B cell (primary cell): ENCODE measurements around the gene EARS2. TPM values are rescaled to one million over a fixed set of nuclear protein-coding genes. Genes with fewer than 3 reads are reported as not detected.
A peak's percentile ranks its signal among the peaks of the same experiment; 100 is the strongest.

ENCODE experiments used
- ATAC-seq: fragments of 200-7000 bp; cut with Tn5 transposase; one replicate; pipeline ENCODE4 v1.10.0; 2021; ENCODE audit warnings: low read depth, mild to moderate bottlenecking, moderate number of reproducible peaks, moderate library complexity
- CTCF ChIA-PET: fragments of 350-600 bp; sonication (Branson Sonifier 250); formaldehyde crosslinking; loops from one replicate; lab custom pipeline; 2021; ENCODE audit warnings: antibody characterized with exemption, inconsistent platforms; lab: Charles Lee
- POLR2A ChIA-PET: fragments of 350-600 bp; sonication (Branson Sonifier 250); formaldehyde crosslinking; loops from one replicate; lab custom pipeline; 2021; ENCODE audit warnings: antibody characterized with exemption; lab: Charles Lee
- DNase-seq: peaks from one replicate; pipeline ENCODE4 v3.0.0; 2013
- H2AFZ ChIP-seq: 2 replicates; pipeline ENCODE4 v1.6.1; 2012; ENCODE audit warnings: mild to moderate bottlenecking, low read depth, low read length; ENCODE audit not compliant: insufficient read depth, poor library complexity, severe bottlenecking
- H3K27ac ChIP-seq, 2 donors: 1 replicate in 1 of 2; 2 replicates in 1 of 2; pipeline ENCODE4 v1.5.1; 2012 to 2013; ENCODE audit warnings: low read length in 2 of 2, mild to moderate bottlenecking in 2 of 2, moderate library complexity in 1 of 2
- H3K27me3 ChIP-seq, 4 experiments: fragments of 200-600 bp in 1 of 4; sonication (generic) in 1 of 4; replicated peaks in 1 of 4; 1 replicate in 2 of 4; 2 replicates in 2 of 4; pipeline versions ENCODE4 v1.6.1 to v1.7.0; 2013 to 2016; ENCODE audit warnings: low read length in 3 of 4, mild to moderate bottlenecking in 2 of 4, mixed read lengths in 1 of 4, moderate library complexity in 1 of 4; ENCODE audit not compliant: insufficient read depth in 4 of 4, control insufficient read depth in 3 of 4; ENCODE audit errors: control extremely low read depth in 1 of 4
- H3K36me3 ChIP-seq, 2 experiments: replicated peaks in 1 of 2; 1 replicate in 1 of 2; 2 replicates in 1 of 2; pipeline versions ENCODE4 v1.6.1 to v1.7.1; 2013; ENCODE audit warnings: low read length in 1 of 2; ENCODE audit not compliant: insufficient read depth in 2 of 2, control insufficient read depth in 1 of 2; ENCODE audit errors: control extremely low read depth in 1 of 2, extremely low read depth in 1 of 2
- H3K4me1 ChIP-seq, 2 donors: fragments of 200-600 bp in 1 of 2; sonication (generic) in 1 of 2; 1 replicate in 1 of 2; 2 replicates in 1 of 2; pipeline versions ENCODE4 v1.5.1 to v1.6.1; 2013 to 2017; ENCODE audit warnings: low read length in 2 of 2; ENCODE audit not compliant: control insufficient read depth in 2 of 2, insufficient read depth in 2 of 2
- H3K4me2 ChIP-seq: replicated peaks from 2 replicates; pipeline ENCODE3; 2012; ENCODE audit warnings: mild to moderate bottlenecking, low read depth, low read length; ENCODE audit not compliant: poor library complexity, severe bottlenecking
- H3K4me3 ChIP-seq, 5 experiments: fragments of 200-600 bp in 1 of 5; sonication (generic) in 1 of 5; 1 replicate in 3 of 5; 2 replicates in 2 of 5; pipeline versions ENCODE4 v1.5.1 to v1.7.0; 2011 to 2016; ENCODE audit warnings: low read length in 4 of 5, mild to moderate bottlenecking in 4 of 5, low read depth in 2 of 5, control low read depth in 1 of 5, moderate library complexity in 1 of 5; ENCODE audit not compliant: insufficient read depth in 1 of 5; ENCODE audit errors: control extremely low read depth in 1 of 5, extremely low read depth in 1 of 5
- H3K79me2 ChIP-seq: fragments of 200-600 bp; sonication (generic); one replicate; pipeline ENCODE4 v1.6.0; 2016; ENCODE audit warnings: low read length; ENCODE audit not compliant: control insufficient read depth, insufficient read depth
- H3K9ac ChIP-seq: fragments of 200-600 bp; sonication (generic); 2 replicates; pipeline ENCODE4 v1.6.1; 2017; ENCODE audit warnings: mild to moderate bottlenecking, low read length, moderate library complexity
- H3K9me3 ChIP-seq, 3 donors: one replicate each; pipeline versions ENCODE4 v1.6.1 to v1.7.1; 2013; ENCODE audit warnings: low read length in 2 of 3; ENCODE audit not compliant: control insufficient read depth in 2 of 3, insufficient read depth in 1 of 3; ENCODE audit errors: control extremely low read depth in 1 of 3
- H4K20me1 ChIP-seq: 2 replicates; pipeline ENCODE4 v1.6.0; 2012; ENCODE audit warnings: mild to moderate bottlenecking, low read length; ENCODE audit not compliant: insufficient read depth, control insufficient read depth, poor library complexity, severe bottlenecking
- H3K27ac Mint-ChIP-seq: one replicate; pipeline ENCODE4 v1.8.0; 2021; ENCODE audit warnings: mixed read lengths
- H3K27me3 Mint-ChIP-seq: one replicate; pipeline ENCODE4 v1.8.0; 2021; ENCODE audit warnings: mixed read lengths
- H3K4me1 Mint-ChIP-seq: one replicate; pipeline ENCODE4 v1.8.0; 2021; ENCODE audit warnings: mixed read lengths
- H3K4me3 Mint-ChIP-seq: one replicate; pipeline ENCODE4 v1.8.0; 2021; ENCODE audit warnings: mixed read lengths
- H3K9me3 Mint-ChIP-seq: one replicate; pipeline ENCODE4 v1.8.0; 2022; ENCODE audit warnings: mixed read lengths; ENCODE audit not compliant: insufficient read depth
- CTCF ChIP-seq: fragments of 200-600 bp; IDR thresholded peaks from one replicate; pipeline ENCODE4 v1.8.0; 2022; ENCODE audit warnings: antibody characterized with exemption, mild to moderate bottlenecking
- EZH2 ChIP-seq: IDR thresholded peaks from 2 replicates; pipeline ENCODE4 v1.6.1; 2012; ENCODE audit warnings: borderline replicate concordance, low read depth, mild to moderate bottlenecking, moderate library complexity, low read length; ENCODE audit not compliant: insufficient read depth, poor library complexity, severe bottlenecking
- WGBS: methylation state at CpG from one replicate; pipeline ENCODE4 v1.1.5; 2013; ENCODE audit warnings: missing lambda C conversion rate; ENCODE audit not compliant: insufficient coverage; 5-methylcytosine and 5-hydroxymethylcytosine counted together
- intact Hi-C: fragments of 100-400 bp; cut with micrococcal nuclease; formaldehyde crosslinking; loops from one replicate; pipeline ENCODE4 v1.10.0; 2022
- polyA plus RNA-seq: library from polyadenylated mRNA; depleted of rRNA; stranded (reverse); fragments of >200 nt; gene quantifications from 2 replicates; pipeline ENCODE4 v1.2.3, GENCODE V29; 2012
- total RNA-seq, 2 donors: library from RNA; stranded (reverse); fragments of 120-200 nt in 1 of 2; gene quantifications; 1 replicate in 1 of 2; 2 replicates in 1 of 2; pipeline versions ENCODE4 v1.2.3 to v1.2.4, GENCODE V29; 2013 to 2022

EARS2 gene
- total and polyA plus RNA-seq, 2 donors (not counting 1 experiment from before 2014, with no cell fraction given), result 14.6 to 15.1 TPM

GRCh38 chr16:23510164-23510914 lies 46.8 kb downstream of the EARS2 start, which contains the start of gene GGA2:
Gene GGA2 (minus strand): TSS chr16:23510494. CDS start chr16:23510411, 83 bp downstream.
- intact Hi-C loops, result loop anchor here (1.0 to 2.0 kb wide), 3 partner anchors 8 to 86 kb away; partner anchors contain the start of genes EARS2, NDUFAB1 and UBFD1
- Histone ChIP-seq H3K27me3 (no peaks in the 10 kb centered on the region), H3K9me3 (no peaks in the 10 kb centered on the region), H2AFZ (peak within 1 kb of the TSS; percentile 86), H3K9ac (peak within 1 kb of the TSS; percentile 86), H3K27ac (peak within 1 kb of the TSS; percentile 86 to 91), H3K36me3 (peaks cover 0 to 8% of the 10 kb centered on the region in 2 experiments), H4K20me1 (peaks cover 35% of the 10 kb centered on the region), H3K4me2 (peak within 1 kb of the TSS; percentile 92), H3K4me3 (peak within 1 kb of the TSS; percentile 75 to 95 (median 91)), H3K4me1 (peaks cover 29 to 49% of the 10 kb centered on the region in 2 donors), H3K79me2 (peaks cover 61% of the 10 kb centered on the region)
- peak; percentile 91 for DNase-seq
- Mint-ChIP-seq H3K9me3 (no peaks in the 10 kb centered on the region), H3K4me1 (peaks cover 55% of the 10 kb centered on the region), H3K27me3 (no peaks in the 10 kb centered on the region), H3K27ac (peak within 1 kb of the TSS; percentile 90), H3K4me3 (peak within 1 kb of the TSS; percentile 94)
- ATAC-seq, result peak; percentile 78
- ChIA-PET CTCF (interaction anchor here (1.4 to 3.9 kb wide), 3 partner anchors 11 to 75 kb away, joined by 6 to 19 read pairs (median 13); partner anchors contain the start of genes EARS2 and UBFD1), POLR2A (interaction anchor here (0.8 to 4.9 kb wide), 7 partner anchors 7 to 47 kb away, joined by 3 to 39 read pairs (median 5); partner anchors contain the start of genes EARS2 and UBFD1)
- under 1% methylated on average over 62 of the region's 71 CpGs for WGBS
- no peak for TF ChIP-seq EZH2
- no peak for TF ChIP-seq CTCF
